ENCODE measurements around the gene BHMT2.

BHMT2 gene

GRCh38 chr5:79056847-79057246 is 12.7 kb upstream of the BHMT2 start:
- TF ChIP-seq CTCF (IDR thresholded peaks at IDR 0.05; ENCODE audit: control insufficient read depth, insufficient read depth, low read depth, low read length, missing control alignments), result no peak
- DNase-seq (ENCODE audit: low read depth), result no peak

GRCh38 chr5:79059674-79060073 is 9.9 kb upstream of the BHMT2 start:
- no peak for TF ChIP-seq CTCF (IDR thresholded peaks at IDR 0.05; ENCODE audit: control insufficient read depth, insufficient read depth, low read depth, low read length, missing control alignments)
- DNase-seq (ENCODE audit: low read depth), result no peak

More at GRCh38 chr5:79056847-79057246, 12.7 kb upstream of the BHMT2 start:
- no peak overlapping the region for H3K4me3 ChIP-seq (ENCODE audit: control insufficient read depth, low read depth, low read length)

GRCh38 chr5:79062436-79062835 is 7.1 kb upstream of the BHMT2 start:
- no peak overlapping the region for H3K4me3 ChIP-seq (ENCODE audit: control insufficient read depth, low read depth, low read length)
- no peak for TF ChIP-seq CTCF (IDR thresholded peaks at IDR 0.05; ENCODE audit: control insufficient read depth, insufficient read depth, low read depth, low read length, missing control alignments)
- DNase-seq (ENCODE audit: low read depth), result no peak

More at GRCh38 chr5:79059674-79060073, 9.9 kb upstream of the BHMT2 start:
- no peak overlapping the region for H3K4me3 ChIP-seq (ENCODE audit: control insufficient read depth, low read depth, low read length)

GRCh38 chr5:79070350-79070667 is 742 bp downstream of the BHMT2 start:
- no peak for TF ChIP-seq CTCF (IDR thresholded peaks at IDR 0.05; ENCODE audit: control insufficient read depth, insufficient read depth, low read depth, low read length, missing control alignments)
- H3K4me3 ChIP-seq (ENCODE audit: control insufficient read depth, low read depth, low read length), result peak overlapping the region; percentile 46
- DNase-seq (ENCODE audit: low read depth), result no peak

- peak; percentile 18 for DNase-seq (ENCODE audit: low read depth)
- H3K4me3 ChIP-seq (ENCODE audit: control insufficient read depth, low read depth, low read length), result no peak overlapping the region
- TF ChIP-seq CTCF (IDR thresholded peaks at IDR 0.05; ENCODE audit: control insufficient read depth, insufficient read depth, low read depth, low read length, missing control alignments), result no peak
Measured at GRCh38 chr5:79074641-79075040, 5.1 kb downstream of the BHMT2 start.

GRCh38 chr5:79075646-79076426 is 6.3 kb downstream of the BHMT2 start:
- TF ChIP-seq CTCF (IDR thresholded peaks at IDR 0.05; ENCODE audit: control insufficient read depth, insufficient read depth, low read depth, low read length, missing control alignments), result no peak
- no peak for DNase-seq (ENCODE audit: low read depth)
- no peak overlapping the region for H3K4me3 ChIP-seq (ENCODE audit: control insufficient read depth, low read depth, low read length)

All from AG09309 (cell line).